ENCODE results near the gene FBXW5.

FBXW5 gene

GRCh38 chr9:136985027-136985602, 40.6 kb upstream of the FBXW5 start:
- TF ChIP-seq CTCF (IDR thresholded peaks at IDR 0.05; ENCODE audit: low read depth, low read length): no peak
- no peak overlapping the region for H3K4me3 ChIP-seq (ENCODE audit: low read depth, low read length)

GRCh38 chr9:136984464-136985026, 40.0 kb upstream of the FBXW5 start:
- no peak overlapping the region for H3K4me3 ChIP-seq (ENCODE audit: low read depth, low read length)
- TF ChIP-seq CTCF (IDR thresholded peaks at IDR 0.05; ENCODE audit: low read depth, low read length): no peak

- TF ChIP-seq CTCF (IDR thresholded peaks at IDR 0.05; ENCODE audit: low read depth, low read length): no peak
- no peak overlapping the region for H3K4me3 ChIP-seq (ENCODE audit: low read depth, low read length)
These were observed 39.2 kb upstream of the FBXW5 start for GRCh38 chr9:136983656-136984314.

- H3K4me3 ChIP-seq (ENCODE audit: low read depth, low read length): no peak overlapping the region
- TF ChIP-seq CTCF (IDR thresholded peaks at IDR 0.05; ENCODE audit: low read depth, low read length): no peak
These were observed 38.6 kb upstream of the FBXW5 start for GRCh38 chr9:136983167-136983566.

- H3K4me3 ChIP-seq (ENCODE audit: low read depth, low read length): no peak within 1 kb of the TSS
- TF ChIP-seq CTCF (IDR thresholded peaks at IDR 0.05; ENCODE audit: low read depth, low read length): no peak
These were observed 37.9 kb upstream of the FBXW5 start, which contains the start of gene LCNL1 for GRCh38 chr9:136982232-136983051. LCNL1 (plus strand) TSS chr9:136982993; CDS start chr9:136983587, 594 bp downstream.

- H3K4me3 ChIP-seq (ENCODE audit: low read depth, low read length): no peak overlapping the region
- TF ChIP-seq CTCF (IDR thresholded peaks at IDR 0.05; ENCODE audit: low read depth, low read length): no peak
These were observed 37.2 kb upstream of the FBXW5 start for GRCh38 chr9:136981588-136982231.

Data from WI38 (cell line).